HL-60 (cell line): ENCODE results near the gene CXXC5.
"Not testable (repeated sequence)": the region's sequence is repeated elsewhere in the genome, so short reads cannot be mapped to it uniquely, and the experiment has no call there.

Experiments
- CTCF ChIP-seq: IDR thresholded peaks from one replicate; pipeline ENCODE4 v1.5.1; 2011; ENCODE audit warnings: low read length, control low read depth, inconsistent platforms; ENCODE audit not compliant: insufficient read depth
- GABPA ChIP-seq: IDR thresholded peaks from 2 replicates; pipeline ENCODE4 v1.6.1; 2012; ENCODE audit warnings: low read depth
- POLR2AphosphoS5 ChIP-seq: IDR thresholded peaks from 2 replicates; pipeline ENCODE4 v1.6.1; 2012; ENCODE audit warnings: low read depth
- REST ChIP-seq: IDR thresholded peaks from 2 replicates; pipeline ENCODE4 v1.6.1; 2012; ENCODE audit warnings: low read depth; ENCODE audit not compliant: insufficient replicate concordance
- SPI1 ChIP-seq: IDR thresholded peaks from 2 replicates; pipeline ENCODE4 v1.6.1; 2012; ENCODE audit warnings: low read depth, mild to moderate bottlenecking, borderline replicate concordance

- TF ChIP-seq CTCF, GABPA, SPI1, REST, POLR2AphosphoS5: not testable (repeated sequence)
Measured at GRCh38 chr5:139601948-139602347, 46.2 kb upstream of the CXXC5 start.
